GM12873 (cell line): ENCODE results near the gene FKBP2.

ENCODE experiments used
- TF ChIP-seq, protein P1 (sequence below): IDR thresholded peaks from 2 replicates; pipeline ENCODE4 v1.5.1; 2012; ENCODE audit warnings: low read depth, mild to moderate bottlenecking, moderate library complexity, low read length, control low read depth; ENCODE audit not compliant: insufficient read depth; ENCODE audit errors: missing control alignments

FKBP2 gene

DNA sequence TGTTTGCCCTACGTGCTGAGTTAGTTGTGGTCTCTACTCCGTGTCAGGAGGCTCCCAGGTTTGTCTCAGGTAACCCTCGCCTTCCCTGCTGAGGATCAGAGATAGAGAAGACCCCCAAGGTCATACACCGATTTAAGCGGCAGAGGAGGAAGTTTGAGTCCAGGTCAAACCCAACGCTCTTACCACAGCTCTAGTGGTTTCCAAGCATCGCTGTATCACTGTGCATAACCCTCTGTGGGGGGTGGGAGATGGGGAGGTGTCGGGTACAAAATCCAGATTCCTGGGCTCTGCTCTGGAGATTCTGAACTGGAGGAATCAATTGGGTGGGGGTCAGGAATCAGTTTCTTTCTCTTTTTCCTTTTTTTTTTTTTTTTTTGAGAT lies 9.9 kb upstream of the FKBP2 start:
- TF ChIP-seq, protein P1, sequence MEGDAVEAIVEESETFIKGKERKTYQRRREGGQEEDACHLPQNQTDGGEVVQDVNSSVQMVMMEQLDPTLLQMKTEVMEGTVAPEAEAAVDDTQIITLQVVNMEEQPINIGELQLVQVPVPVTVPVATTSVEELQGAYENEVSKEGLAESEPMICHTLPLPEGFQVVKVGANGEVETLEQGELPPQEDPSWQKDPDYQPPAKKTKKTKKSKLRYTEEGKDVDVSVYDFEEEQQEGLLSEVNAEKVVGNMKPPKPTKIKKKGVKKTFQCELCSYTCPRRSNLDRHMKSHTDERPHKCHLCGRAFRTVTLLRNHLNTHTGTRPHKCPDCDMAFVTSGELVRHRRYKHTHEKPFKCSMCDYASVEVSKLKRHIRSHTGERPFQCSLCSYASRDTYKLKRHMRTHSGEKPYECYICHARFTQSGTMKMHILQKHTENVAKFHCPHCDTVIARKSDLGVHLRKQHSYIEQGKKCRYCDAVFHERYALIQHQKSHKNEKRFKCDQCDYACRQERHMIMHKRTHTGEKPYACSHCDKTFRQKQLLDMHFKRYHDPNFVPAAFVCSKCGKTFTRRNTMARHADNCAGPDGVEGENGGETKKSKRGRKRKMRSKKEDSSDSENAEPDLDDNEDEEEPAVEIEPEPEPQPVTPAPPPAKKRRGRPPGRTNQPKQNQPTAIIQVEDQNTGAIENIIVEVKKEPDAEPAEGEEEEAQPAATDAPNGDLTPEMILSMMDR: no peak

DNA sequence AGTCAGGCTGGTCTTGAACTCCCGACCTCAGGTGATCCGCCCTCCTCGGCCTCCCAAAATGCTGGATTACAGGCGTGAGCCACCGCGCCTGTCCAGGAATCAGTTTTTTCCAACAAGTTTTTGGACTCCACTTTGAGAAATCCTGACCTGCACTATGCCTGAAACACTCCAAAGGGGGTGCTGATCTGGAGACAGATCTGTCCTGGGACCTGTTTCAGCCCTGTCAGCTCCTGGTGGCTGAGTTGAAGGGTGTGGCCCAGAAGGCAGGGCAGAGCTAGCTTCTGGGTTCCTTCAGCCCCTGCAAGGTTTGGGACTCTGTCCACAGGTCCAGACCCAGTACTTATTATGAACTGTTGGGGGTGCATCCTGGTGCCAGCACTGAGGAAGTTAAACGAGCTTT lies 9.3 kb upstream of the FKBP2 start:
- TF ChIP-seq, protein P1: no peak

DNA sequence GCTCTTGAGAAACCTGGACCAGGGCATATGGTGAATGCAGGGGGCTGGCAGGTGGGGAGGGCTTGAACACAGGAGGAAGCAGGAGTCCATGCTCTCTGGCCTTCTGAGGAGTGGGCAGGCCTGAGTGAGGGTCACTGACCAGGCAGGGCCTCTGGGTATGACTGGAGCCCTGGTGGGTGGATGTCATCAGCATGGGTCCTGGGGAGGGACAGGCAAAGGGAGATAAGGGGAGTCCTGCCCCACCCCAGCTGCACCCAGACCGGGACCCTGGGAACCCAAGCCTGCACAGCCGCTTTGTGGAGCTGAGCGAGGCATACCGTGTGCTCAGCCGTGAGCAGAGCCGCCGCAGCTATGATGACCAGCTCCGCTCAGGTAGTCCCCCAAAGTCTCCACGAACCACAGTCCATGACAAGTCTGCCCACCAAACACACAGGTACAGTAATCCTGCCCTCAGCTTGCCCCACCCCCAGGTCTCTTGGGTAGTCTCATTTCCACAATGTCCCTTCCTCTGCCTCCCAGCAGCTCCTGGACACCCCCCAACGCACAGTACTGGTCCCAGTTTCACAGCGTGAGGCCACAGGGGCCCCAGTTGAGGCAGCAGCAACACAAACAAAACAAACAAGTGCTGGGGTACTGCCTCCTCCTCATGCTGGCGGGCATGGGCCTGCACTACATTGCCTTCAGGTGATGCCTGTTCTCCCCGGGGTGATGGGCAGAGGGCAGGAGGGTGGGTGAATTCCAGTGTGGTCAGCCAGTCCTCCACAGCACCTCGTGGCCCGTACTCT lies 8.5 kb upstream of the FKBP2 start:
- TF ChIP-seq, protein P1: no peak

DNA sequence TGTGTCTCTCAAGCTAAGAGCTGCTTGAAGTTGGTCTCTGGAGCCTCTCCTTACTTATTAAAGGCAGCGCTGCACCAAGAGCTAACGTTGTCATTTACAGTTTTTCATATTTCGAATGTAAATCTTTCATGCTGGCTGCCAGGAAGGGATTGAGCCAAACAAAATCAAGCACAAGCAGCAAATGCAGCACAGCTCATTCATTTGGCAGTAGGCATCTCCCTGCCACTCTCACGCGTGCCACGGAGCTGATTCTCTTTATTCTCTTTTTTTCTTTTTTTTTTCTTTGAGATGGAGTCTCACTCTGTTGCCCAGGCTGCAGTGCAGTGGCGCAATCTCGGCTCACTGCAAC lies 8.0 kb upstream of the FKBP2 start:
- TF ChIP-seq, protein P1: no peak

DNA sequence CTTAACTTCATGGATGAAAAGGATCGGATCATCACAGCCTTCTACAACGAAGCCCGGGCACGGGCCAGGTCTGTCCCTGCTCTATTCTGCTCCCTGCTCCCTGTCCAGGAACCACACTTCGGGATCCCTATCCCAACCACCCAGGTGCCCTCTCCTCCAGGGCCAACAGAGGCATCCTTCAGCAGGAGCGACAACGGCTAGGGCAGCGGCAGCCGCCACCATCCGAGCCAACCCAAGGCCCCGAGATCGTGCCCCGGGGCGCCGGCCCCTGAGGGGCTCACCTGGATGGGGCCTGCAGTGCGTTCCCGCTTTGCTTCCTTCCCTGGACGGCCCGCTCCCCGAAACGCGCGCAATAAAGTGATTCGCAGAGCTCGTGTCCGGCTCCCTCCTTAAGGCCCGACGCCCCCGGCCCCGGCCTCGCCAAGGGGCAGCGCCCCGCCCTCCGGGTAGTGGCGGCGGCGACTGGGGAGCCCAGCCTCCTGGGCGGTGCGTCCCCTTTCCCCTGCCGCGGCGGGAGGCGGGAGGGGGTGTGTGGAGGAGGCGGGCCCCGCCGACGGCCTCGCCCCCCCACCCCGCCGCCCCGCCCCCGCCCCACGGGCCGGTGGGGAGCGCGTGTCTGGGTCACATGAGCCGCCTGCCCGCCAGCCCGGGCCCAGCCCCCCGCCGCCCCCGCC lies 6.8 kb upstream of the FKBP2 start, which contains the start of gene VEGFB:
TSS of gene VEGFB (plus strand) at position 672 of the 674 bp plus-strand sequence. CDS start 250 bp downstream, outside the sequence.
- TF ChIP-seq, protein P1: no peak

DNA sequence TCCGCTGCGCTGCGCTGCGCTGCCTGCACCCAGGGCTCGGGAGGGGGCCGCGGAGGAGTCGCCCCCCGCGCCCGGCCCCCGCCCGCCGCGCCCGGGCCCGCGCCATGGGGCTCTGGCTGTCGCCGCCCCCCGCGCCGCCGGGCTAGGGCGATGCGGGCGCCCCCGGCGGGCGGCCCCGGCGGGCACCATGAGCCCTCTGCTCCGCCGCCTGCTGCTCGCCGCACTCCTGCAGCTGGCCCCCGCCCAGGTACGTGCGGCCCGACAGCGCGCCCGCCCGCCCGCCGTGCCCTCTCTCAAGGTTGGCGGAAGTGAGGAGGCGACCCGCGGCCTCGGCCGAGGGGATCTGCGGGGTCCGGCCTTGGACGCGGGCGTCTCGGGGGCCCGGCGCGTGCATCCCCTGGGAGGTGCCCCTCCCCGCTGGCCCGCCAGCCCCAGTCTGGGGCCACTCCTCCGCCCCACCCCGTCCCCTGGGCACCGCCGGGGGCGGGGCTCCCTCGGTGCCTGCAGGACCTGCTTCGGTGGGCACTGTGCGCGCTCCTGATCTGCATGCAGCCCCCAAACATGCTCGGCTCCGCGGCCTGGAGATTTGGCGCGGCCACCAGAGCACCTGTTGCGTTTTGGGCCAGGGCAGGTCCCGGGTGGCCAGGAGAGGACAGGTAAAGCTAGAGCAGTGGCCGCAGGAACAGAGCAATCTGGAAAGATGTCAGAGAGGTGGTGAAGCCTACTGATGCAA lies 6.1 kb upstream of the FKBP2 start:
- TF ChIP-seq, protein P1: no peak
